ENCODE measurements around the gene GRP. TPM values are rescaled to one million over a fixed set of nuclear protein-coding genes. Genes with fewer than 3 reads are reported as not detected.

Gene GRP
- total RNA-seq, 1 experiment from 2014 or later = not detected

GRCh38 chr18:59222341-59222740 is 2.4 kb downstream of the GRP start:
- H2AFZ ChIP-seq (ENCODE audit: low read depth, low read length, poor library complexity, severe bottlenecking) = no peak overlapping the region
- ATAC-seq (no peak), DNase-seq (ENCODE audit: low read depth, low spot score) (no peak)
- no peak overlapping the region for H3K4me2 ChIP-seq (ENCODE audit: low read length)
- no peaks in the 10 kb centered on the region for H3K79me2 ChIP-seq (ENCODE audit: insufficient read depth, low read length)
- POLR2A ChIA-PET = no interaction called here
- no peaks in the 10 kb centered on the region for H3K9me3 ChIP-seq (ENCODE audit: control insufficient read depth in 1 of 2, insufficient read depth in 1 of 2, low read depth in 1 of 2, low read length in 2 of 2)
- no peak overlapping the region for H3K4me3 ChIP-seq (replicated peaks in 1 of 2; ENCODE audit: low read depth in 1 of 2, low read length in 2 of 2)
- RAD21 ChIA-PET (ENCODE audit: low non-redundant PET in 1 of 2, low total read pairs in 2 of 2, uncharacterized antibody in 2 of 2, unreplicated experiment in 2 of 2) = no interaction called here
- H3K9ac ChIP-seq (ENCODE audit: low read length) = no peak overlapping the region
- H4K20me1 ChIP-seq (ENCODE audit: insufficient read depth) = no peaks in the 10 kb centered on the region
- no peaks in the 10 kb centered on the region for H3K36me3 ChIP-seq (ENCODE audit: control insufficient read depth in 1 of 2, insufficient read depth in 2 of 2, low read length in 2 of 2)
- H3K9me2 ChIP-seq (ENCODE audit: insufficient read depth) = no peaks in the 10 kb centered on the region
- BruUV-seq (replicated peaks) = no TSS peak
- H3K27ac ChIP-seq (ENCODE audit: low read depth, low read length) = no peak overlapping the region
- intact Hi-C loops (cut with micrococcal nuclease) = no loop called here
- CTCF ChIA-PET = no interaction called here
- H3K4me1 ChIP-seq (ENCODE audit: control insufficient read depth in 1 of 2, insufficient read depth in 2 of 2, low read length in 2 of 2) = no peaks in the 10 kb centered on the region
- peaks cover 66% of the 10 kb centered on the region for H3K27me3 ChIP-seq (ENCODE audit: insufficient read depth, low read length)
- no peak for TF ChIP-seq SIN3A (IDR thresholded peaks at IDR 0.05; ENCODE audit: low read depth)
- no peak for TF ChIP-seq ZBTB33 (IDR thresholded peaks at IDR 0.05; ENCODE audit: extremely low read depth, insufficient replicate concordance, low read length)
- TF ChIP-seq SP1 (IDR thresholded peaks at IDR 0.05; ENCODE audit: low read depth) = no peak
- TF ChIP-seq POLR2AphosphoS5 (IDR thresholded peaks at IDR 0.05; ENCODE audit: low read depth, low read length) = no peak
- TF ChIP-seq EZH2 (IDR thresholded peaks at IDR 0.05) = no peak
- no peak for TF ChIP-seq CEBPB (IDR thresholded peaks at IDR 0.05; ENCODE audit: low read depth)
- no peak for TF ChIP-seq CBX3 (IDR thresholded peaks at IDR 0.05; ENCODE audit: low read depth)
- no peak for TF ChIP-seq ELF1 (IDR thresholded peaks at IDR 0.05; ENCODE audit: borderline replicate concordance, low read depth)
- no peak for TF ChIP-seq FOSL1 (IDR thresholded peaks at IDR 0.05; ENCODE audit: low read depth)
- no peak for TF ChIP-seq ATF3 (IDR thresholded peaks at IDR 0.05)
- no peak for TF ChIP-seq CTCF (IDR thresholded peaks at IDR 0.05 in 2 of 3, conservative IDR thresholded peaks at IDR 0.05 in 1 of 3; ENCODE audit: borderline replicate concordance in 1 of 3, insufficient read depth in 1 of 3, low read depth in 2 of 3, low read length in 2 of 3)
